Stimulated activated CD4-positive, alpha-beta T cell treated with anti-CD3 and anti-CD28 coated beads, Interleukin-1b, Interleukin-23, amount 100 ng/mL, for 48 hours (primary cell): Measurements from ENCODE around the gene PLCH2.

Experiments used
- DNase-seq: peaks from one replicate; pipeline ENCODE4 v3.0.0-alpha.2; 2020

PLCH2 gene

GRCh38 chr1:2479186-2479585 lies 3.1 kb downstream of the PLCH2 start:
- DNase-seq: no peak

- DNase-seq: no peak
Measured at GRCh38 chr1:2479618-2480017, 3.5 kb downstream of the PLCH2 start.

- DNase-seq: no peak
Measured at GRCh38 chr1:2480236-2480985, 4.3 kb downstream of the PLCH2 start.

GRCh38 chr1:2480986-2481364 lies 4.9 kb downstream of the PLCH2 start:
- DNase-seq: no peak

- DNase-seq: no peak
Measured at GRCh38 chr1:2481885-2482284, 5.8 kb downstream of the PLCH2 start.

- DNase-seq: no peak
Measured at GRCh38 chr1:2482588-2482987, 6.5 kb downstream of the PLCH2 start.

GRCh38 chr1:2483026-2483425 lies 6.9 kb downstream of the PLCH2 start:
- DNase-seq: no peak

GRCh38 chr1:2483970-2484369 lies 7.9 kb downstream of the PLCH2 start:
- DNase-seq: no peak

- DNase-seq: no peak
Measured at GRCh38 chr1:2486041-2486440, 10.0 kb downstream of the PLCH2 start.

- DNase-seq: no peak
Measured at GRCh38 chr1:2486558-2486957, 10.5 kb downstream of the PLCH2 start.

- no peak for DNase-seq
Measured at GRCh38 chr1:2488688-2489087, 12.6 kb downstream of the PLCH2 start.

GRCh38 chr1:2489615-2490014 lies 13.5 kb downstream of the PLCH2 start:
- no peak for DNase-seq

- no peak for DNase-seq
Measured at GRCh38 chr1:2492091-2492490, 16.0 kb downstream of the PLCH2 start.

GRCh38 chr1:2493218-2493617 lies 17.1 kb downstream of the PLCH2 start:
- no peak for DNase-seq

- no peak for DNase-seq
Measured at GRCh38 chr1:2493691-2494322, 17.7 kb downstream of the PLCH2 start.

GRCh38 chr1:2494323-2494693 lies 18.2 kb downstream of the PLCH2 start:
- no peak for DNase-seq

- no peak for DNase-seq
Measured at GRCh38 chr1:2495026-2495425, 18.9 kb downstream of the PLCH2 start.

GRCh38 chr1:2495546-2495945 lies 19.5 kb downstream of the PLCH2 start:
- DNase-seq: no peak

GRCh38 chr1:2496087-2496622 lies 20.1 kb downstream of the PLCH2 start:
- no peak for DNase-seq

- DNase-seq: no peak
Measured at GRCh38 chr1:2496746-2497145, 20.7 kb downstream of the PLCH2 start.

- no peak for DNase-seq
Measured at GRCh38 chr1:2497891-2498290, 21.8 kb downstream of the PLCH2 start.

GRCh38 chr1:2498648-2499047 lies 22.6 kb downstream of the PLCH2 start:
- DNase-seq: no peak

GRCh38 chr1:2499260-2499659 lies 23.2 kb downstream of the PLCH2 start:
- DNase-seq: no peak

GRCh38 chr1:2499986-2500596 lies 24.0 kb downstream of the PLCH2 start:
- DNase-seq: no peak
